PC-3 (cell line): ENCODE measurements around the gene GPC6. TPM values are rescaled to one million over a fixed set of nuclear protein-coding genes. Genes with fewer than 3 reads are reported as not detected.

Experiments
- ATAC-seq: fragments of 200-7000 bp; cut with Tn5 transposase; 2 replicates; pipeline ENCODE4 v1.9.1; 2020; ENCODE audit warnings: mild to moderate bottlenecking, moderate library complexity
- BruUV-seq: library from RNA; stranded (reverse); fragments of 400-500 nt; replicated peaks from 2 replicates; lab custom pipeline; 2021; lab: Mats Ljungman, UMichigan
- CTCF ChIA-PET: fragments of 300-600 bp; sonication (Branson Sonifier 250); formaldehyde crosslinking; loops from one replicate; lab custom pipeline; 2022; ENCODE audit warnings: antibody characterized with exemption; lab: Charles Lee
- POLR2A ChIA-PET: fragments of 300-600 bp; sonication (Branson Sonifier 250); formaldehyde crosslinking; loops from one replicate; lab custom pipeline; 2022; ENCODE audit warnings: antibody characterized with exemption; ENCODE audit not compliant: unreplicated experiment; lab: Charles Lee
- DNase-seq: peaks from one replicate; pipeline ENCODE4 v3.0.0-alpha.2; 2015
- H2AFZ ChIP-seq: fragments of 300-600 bp; sonication (generic); 2 replicates; pipeline ENCODE4 v1.6.0; 2016; ENCODE audit warnings: antibody characterized with exemption, low read length
- H3F3A ChIP-seq: fragments of 300-600 bp; sonication (generic); one replicate; pipeline ENCODE4 v1.6.0; 2017; ENCODE audit warnings: antibody characterized with exemption, low read length, control low read depth, mild to moderate bottlenecking; ENCODE audit not compliant: unreplicated experiment
- H3K27ac ChIP-seq: fragments of 300-600 bp; sonication (generic); 2 replicates; pipeline ENCODE4 v1.5.1; 2016; ENCODE audit warnings: mild to moderate bottlenecking, low read length
- H3K27me3 ChIP-seq: fragments of 300-600 bp; sonication (generic); 2 replicates; pipeline ENCODE4 v1.6.1; 2016; ENCODE audit warnings: low read length, mixed read lengths
- H3K36me3 ChIP-seq: fragments of 300-600 bp; sonication (generic); 2 replicates; pipeline ENCODE4 v1.6.1; 2016; ENCODE audit warnings: low read depth, mixed run types, low read length, mixed read lengths
- H3K4me1 ChIP-seq: fragments of 300-600 bp; sonication (generic); 2 replicates; pipeline ENCODE4 v1.5.1; 2016; ENCODE audit warnings: low read length; ENCODE audit not compliant: insufficient read depth
- H3K4me2 ChIP-seq: fragments of 300-600 bp; sonication (generic); 2 replicates; pipeline ENCODE4 v1.6.0; 2016; ENCODE audit warnings: low read length
- H3K4me3 ChIP-seq: fragments of 300-600 bp; sonication (generic); 2 replicates; pipeline ENCODE4 v1.5.1; 2016; ENCODE audit warnings: mild to moderate bottlenecking, low read length, mixed read lengths
- H3K79me2 ChIP-seq: fragments of 300-600 bp; sonication (generic); 2 replicates; pipeline ENCODE4 v1.6.1; 2017; ENCODE audit warnings: low read length, mixed read lengths
- H3K9ac ChIP-seq: fragments of 300-600 bp; sonication (generic); 2 replicates; pipeline ENCODE4 v1.6.0; 2016; ENCODE audit warnings: mild to moderate bottlenecking, low read length
- H3K9me2 ChIP-seq: fragments of 300-600 bp; sonication (generic); replicated peaks from 2 replicates; pipeline ENCODE4 v1.6.1; 2016; ENCODE audit warnings: mixed run types, low read length, mixed read lengths
- H3K9me3 ChIP-seq: fragments of 300-600 bp; sonication (generic); 2 replicates; pipeline ENCODE4 v1.6.1; 2016; ENCODE audit warnings: low read length, mixed read lengths
- H4K20me1 ChIP-seq: fragments of 300-600 bp; sonication (generic); 2 replicates; pipeline ENCODE4 v1.6.1; 2016; ENCODE audit warnings: low read length, mixed read lengths
- CTCF ChIP-seq: fragments of 300-600 bp; sonication (generic); conservative IDR thresholded peaks from 2 replicates; pipeline ENCODE4 v1.5.1; 2017; ENCODE audit warnings: antibody characterized with exemption, low read depth, mild to moderate bottlenecking, low read length
- EZH2 ChIP-seq: fragments of 300-600 bp; sonication (generic); IDR thresholded peaks from one replicate; pipeline ENCODE4 v1.6.1; 2017; ENCODE audit warnings: antibody characterized with exemption, mild to moderate bottlenecking, low read length; ENCODE audit not compliant: unreplicated experiment
- EZH2phosphoT487 ChIP-seq: fragments of 300-600 bp; sonication (generic); IDR thresholded peaks from 2 replicates; pipeline ENCODE4 v1.6.1; 2018; ENCODE audit warnings: mild to moderate bottlenecking, antibody characterized with exemption, low read length, borderline replicate concordance
- intact Hi-C: fragments of 100-400 bp; cut with micrococcal nuclease; formaldehyde crosslinking; loops from 2 replicates; pipeline ENCODE4 v1.9.0; 2023
- total RNA-seq: library from RNA; depleted of rRNA; stranded (reverse); fragments of >200 nt; gene quantifications from 2 replicates; pipeline ENCODE4 v1.2.3, GENCODE V29; 2014

GPC6 gene
- total RNA-seq, 1 experiment from 2014 or later: 3.5 TPM

- Histone ChIP-seq H3K9ac (no peak overlapping the region), H3K4me3 (no peak overlapping the region), H3K9me3 (no peaks in the 10 kb centered on the region), H3K36me3 (no peaks in the 10 kb centered on the region), H3K79me2 (no peaks in the 10 kb centered on the region), H3K4me1 (no peaks in the 10 kb centered on the region), H3K27ac (no peak overlapping the region), H4K20me1 (no peaks in the 10 kb centered on the region), H3K27me3 (no peaks in the 10 kb centered on the region), H2AFZ (no peak overlapping the region), H3K9me2 (no peaks in the 10 kb centered on the region), H3K4me2 (no peak overlapping the region), H3F3A (no peaks in the 10 kb centered on the region)
- POLR2A ChIA-PET: no interaction called here
- no TSS peak for BruUV-seq
- TF ChIP-seq EZH2phosphoT487: no peak
- no peak for TF ChIP-seq CTCF
- CTCF ChIA-PET: no interaction called here
- no peak for DNase-seq
- intact Hi-C loops: no loop called here
- no peak for ATAC-seq
Measured at GRCh38 chr13:94061301-94061700, 834.7 kb downstream of the GPC6 start.

DNA sequence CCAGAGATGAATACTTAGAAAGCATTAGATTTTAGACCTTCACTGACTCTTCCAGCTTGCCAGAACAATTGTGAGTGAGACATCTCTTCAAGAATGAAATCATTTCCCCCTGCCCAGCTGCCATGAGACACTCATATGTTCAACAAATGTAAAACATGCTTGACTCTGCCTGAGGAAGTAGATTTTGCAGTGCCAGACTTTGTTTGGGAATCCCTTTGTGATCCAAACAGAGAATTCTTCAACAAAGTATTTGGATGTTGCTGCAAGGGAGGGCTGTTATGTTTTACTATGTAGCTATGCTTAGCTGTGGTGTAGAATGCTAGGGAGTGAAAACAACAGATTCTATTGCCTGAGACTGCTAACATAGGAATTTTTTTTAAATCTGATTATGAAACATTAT lies 836.5 kb downstream of the GPC6 start:
- H3K4me3 ChIP-seq: no peak overlapping the region
- no peak for ATAC-seq
- H3K9me3 ChIP-seq: no peaks in the 10 kb centered on the region
- ChIA-PET POLR2A (no interaction called here), CTCF (no interaction called here)
- no peaks in the 10 kb centered on the region for H3K79me2 ChIP-seq
- H3K4me1 ChIP-seq: no peaks in the 10 kb centered on the region
- H2AFZ ChIP-seq: no peak overlapping the region
- H3K27me3 ChIP-seq: no peaks in the 10 kb centered on the region
- no peak overlapping the region for H3K27ac ChIP-seq
- H4K20me1 ChIP-seq: no peaks in the 10 kb centered on the region
- no peak overlapping the region for H3K9ac ChIP-seq
- H3K9me2 ChIP-seq: no peaks in the 10 kb centered on the region
- no peaks in the 10 kb centered on the region for H3F3A ChIP-seq
- DNase-seq: no peak
- no TSS peak for BruUV-seq
- H3K4me2 ChIP-seq: no peak overlapping the region
- H3K36me3 ChIP-seq: no peaks in the 10 kb centered on the region
- intact Hi-C loops: no loop called here
- no peak for TF ChIP-seq EZH2phosphoT487
- TF ChIP-seq CTCF: no peak
- TF ChIP-seq EZH2: no peak

DNA sequence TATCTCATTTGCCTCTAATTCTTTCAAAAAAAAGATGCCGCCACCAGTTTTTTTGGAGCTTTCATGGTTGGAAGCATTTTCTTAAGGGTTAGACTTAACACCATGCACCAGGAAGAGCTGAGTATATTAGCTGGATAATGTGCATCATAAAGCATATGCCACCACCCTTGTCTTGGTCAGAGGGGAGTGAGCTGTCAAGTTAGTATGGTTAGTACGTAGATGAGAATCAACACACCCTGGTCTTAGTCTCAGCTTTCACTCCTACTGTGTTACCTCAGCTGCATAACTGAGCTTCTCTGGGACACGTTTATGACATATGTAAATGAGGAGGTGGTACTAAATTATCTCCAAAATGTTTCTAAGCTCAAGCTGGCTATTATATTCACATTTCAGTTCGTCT lies 837.2 kb downstream of the GPC6 start:
- H3K27ac ChIP-seq: no peak overlapping the region
- H3F3A ChIP-seq: no peaks in the 10 kb centered on the region
- CTCF ChIA-PET: no interaction called here
- H3K9me3 ChIP-seq: no peaks in the 10 kb centered on the region
- no peak overlapping the region for H3K4me3 ChIP-seq
- TF ChIP-seq CTCF: no peak
- no peaks in the 10 kb centered on the region for H3K79me2 ChIP-seq
- no peak overlapping the region for H2AFZ ChIP-seq
- no peak overlapping the region for H3K4me2 ChIP-seq
- no peak for ATAC-seq
- H3K9me2 ChIP-seq: no peaks in the 10 kb centered on the region
- H3K9ac ChIP-seq: no peak overlapping the region
- intact Hi-C loops: no loop called here
- POLR2A ChIA-PET: no interaction called here
- H4K20me1 ChIP-seq: no peaks in the 10 kb centered on the region
- DNase-seq: no peak
- no TSS peak for BruUV-seq
- H3K4me1 ChIP-seq: no peaks in the 10 kb centered on the region
- H3K27me3 ChIP-seq: no peaks in the 10 kb centered on the region
- H3K36me3 ChIP-seq: no peaks in the 10 kb centered on the region
